Thyroid gland (tissue), 4 donors: Measurements from ENCODE around the gene PGRMC1.

Experiments used
- POLR2A ChIP-seq, 2 donors: fragments of 450-650 bp; IDR thresholded peaks; one replicate each; pipeline ENCODE4 v1.6.1; 2017; ENCODE audit warnings: antibody characterized with exemption in 2 of 2, mild to moderate bottlenecking in 2 of 2, moderate library complexity in 1 of 2
- TF ChIP-seq, protein P1 (sequence below), 6 experiments: fragments of 200-600 bp in 3 of 6; fragments of 450-650 bp in 3 of 6; sonication (generic) in 3 of 6; IDR thresholded peaks; one replicate each; pipeline ENCODE4 v1.5.1; 2016 to 2019; ENCODE audit warnings: antibody characterized with exemption in 6 of 6, mild to moderate bottlenecking in 2 of 6, inconsistent platforms in 1 of 6, moderate library complexity in 1 of 6

DNA sequence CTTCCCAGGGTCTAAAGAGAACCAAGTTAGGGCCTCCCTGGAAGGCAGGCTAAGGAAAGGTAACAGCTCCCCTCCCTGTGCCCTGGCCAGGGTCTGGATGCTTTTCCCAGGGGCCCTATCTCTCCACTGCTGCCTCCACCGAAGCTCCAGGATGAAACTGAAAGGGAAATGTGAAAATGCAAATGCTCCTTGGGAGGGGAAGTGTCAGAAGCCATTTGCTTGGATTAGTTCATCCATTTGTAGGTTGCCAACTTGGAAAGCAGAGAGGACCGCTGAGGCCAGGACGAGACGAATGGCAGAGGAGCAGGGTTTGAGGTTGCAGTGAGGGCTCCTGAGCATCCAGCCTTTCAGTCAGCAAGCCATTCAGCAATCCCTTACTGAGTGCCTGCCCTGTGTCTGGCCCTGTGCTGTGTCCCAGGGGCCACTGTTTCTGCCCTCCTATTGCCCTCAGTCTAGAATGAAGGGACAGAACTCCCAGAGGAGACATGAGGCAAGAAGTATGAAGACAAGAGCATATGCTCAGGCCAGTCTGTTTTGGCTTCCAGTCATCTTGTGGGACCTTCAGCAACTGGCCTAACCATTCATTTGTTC lies 45.9 kb upstream of the PGRMC1 start:
- TF ChIP-seq, protein P1, sequence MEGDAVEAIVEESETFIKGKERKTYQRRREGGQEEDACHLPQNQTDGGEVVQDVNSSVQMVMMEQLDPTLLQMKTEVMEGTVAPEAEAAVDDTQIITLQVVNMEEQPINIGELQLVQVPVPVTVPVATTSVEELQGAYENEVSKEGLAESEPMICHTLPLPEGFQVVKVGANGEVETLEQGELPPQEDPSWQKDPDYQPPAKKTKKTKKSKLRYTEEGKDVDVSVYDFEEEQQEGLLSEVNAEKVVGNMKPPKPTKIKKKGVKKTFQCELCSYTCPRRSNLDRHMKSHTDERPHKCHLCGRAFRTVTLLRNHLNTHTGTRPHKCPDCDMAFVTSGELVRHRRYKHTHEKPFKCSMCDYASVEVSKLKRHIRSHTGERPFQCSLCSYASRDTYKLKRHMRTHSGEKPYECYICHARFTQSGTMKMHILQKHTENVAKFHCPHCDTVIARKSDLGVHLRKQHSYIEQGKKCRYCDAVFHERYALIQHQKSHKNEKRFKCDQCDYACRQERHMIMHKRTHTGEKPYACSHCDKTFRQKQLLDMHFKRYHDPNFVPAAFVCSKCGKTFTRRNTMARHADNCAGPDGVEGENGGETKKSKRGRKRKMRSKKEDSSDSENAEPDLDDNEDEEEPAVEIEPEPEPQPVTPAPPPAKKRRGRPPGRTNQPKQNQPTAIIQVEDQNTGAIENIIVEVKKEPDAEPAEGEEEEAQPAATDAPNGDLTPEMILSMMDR (IDR thresholded peaks at IDR 0.05), result no peak
- no peak for TF ChIP-seq POLR2A (IDR thresholded peaks at IDR 0.05)
